Mesenchymal stem cell (in vitro differentiated cells and primary cell): Measurements from ENCODE around the gene RNF222.
"Not testable (repeated sequence)": the region's sequence is repeated elsewhere in the genome, so short reads cannot be mapped to it uniquely, and the experiment has no call there.

Source experiments
- DNase-seq: peaks from one replicate; pipeline ENCODE4 v3.0.0-alpha.2; 2013
- H2AFZ ChIP-seq: one replicate; pipeline ENCODE4 v1.6.1; 2013; ENCODE audit warnings: low read depth, mild to moderate bottlenecking, control low read depth, inconsistent platforms, low read length, moderate library complexity
- H2AK5ac ChIP-seq: 2 replicates; pipeline ENCODE4 v1.6.1; 2013; ENCODE audit warnings: low read length, moderate library complexity, mild to moderate bottlenecking, inconsistent platforms; ENCODE audit not compliant: severe bottlenecking
- H2BK120ac ChIP-seq: one replicate; pipeline ENCODE4 v1.6.1; 2013; ENCODE audit warnings: low read depth, mild to moderate bottlenecking, inconsistent platforms, low read length, moderate library complexity
- H2BK12ac ChIP-seq, 2 experiments: one replicate each; pipeline ENCODE4 v1.6.1; 2013; ENCODE audit warnings: inconsistent platforms in 2 of 2, low read length in 2 of 2, mild to moderate bottlenecking in 2 of 2, moderate library complexity in 2 of 2, control low read depth in 1 of 2
- H2BK15ac ChIP-seq: one replicate; pipeline ENCODE4 v1.6.1; 2013; ENCODE audit warnings: mild to moderate bottlenecking, low read depth, inconsistent platforms; ENCODE audit not compliant: poor library complexity, severe bottlenecking
- H2BK5ac ChIP-seq: 2 replicates; pipeline ENCODE4 v1.6.1; 2013; ENCODE audit warnings: low read depth, mild to moderate bottlenecking, low read length, control low read depth, inconsistent platforms; ENCODE audit not compliant: poor library complexity, severe bottlenecking
- H3K14ac ChIP-seq, 2 experiments: one replicate each; pipeline ENCODE4 v1.6.1; 2013; ENCODE audit warnings: inconsistent platforms in 2 of 2, low read length in 2 of 2, control low read depth in 1 of 2, mild to moderate bottlenecking in 1 of 2, moderate library complexity in 1 of 2
- H3K18ac ChIP-seq, 2 experiments: one replicate each; pipeline ENCODE4 v1.6.1; 2013; ENCODE audit warnings: inconsistent platforms in 2 of 2, low read length in 2 of 2, control low read depth in 1 of 2, low read depth in 1 of 2, mild to moderate bottlenecking in 1 of 2
- H3K23ac ChIP-seq, 2 experiments: one replicate each; pipeline ENCODE4 v1.6.1; 2013; ENCODE audit warnings: inconsistent platforms in 2 of 2, low read length in 2 of 2, mild to moderate bottlenecking in 2 of 2, moderate library complexity in 2 of 2, control low read depth in 1 of 2
- H3K27ac ChIP-seq: 2 replicates; pipeline ENCODE4 v1.5.1; 2013; ENCODE audit warnings: mild to moderate bottlenecking, moderate library complexity, low read length, control low read depth, inconsistent platforms; ENCODE audit not compliant: poor library complexity, severe bottlenecking
- H3K27me3 ChIP-seq, 2 experiments: 2 replicates each; pipeline versions ENCODE4 v1.6.1 to v1.7.0; 2013; ENCODE audit warnings: low read length in 2 of 2, mild to moderate bottlenecking in 2 of 2, moderate library complexity in 2 of 2, control low read depth in 1 of 2, inconsistent platforms in 1 of 2; ENCODE audit not compliant: control insufficient read depth in 1 of 2, insufficient read depth in 1 of 2
- H3K36me3 ChIP-seq, 2 experiments: 2 replicates each; pipeline versions ENCODE4 v1.6.1 to v1.7.0; 2013; ENCODE audit warnings: low read length in 2 of 2, control low read depth in 1 of 2, inconsistent platforms in 1 of 2, low read depth in 1 of 2, mild to moderate bottlenecking in 1 of 2; ENCODE audit not compliant: insufficient read depth in 2 of 2, control insufficient read depth in 1 of 2
- H3K4ac ChIP-seq, 2 experiments: one replicate each; pipeline ENCODE4 v1.6.1; 2013; ENCODE audit warnings: inconsistent platforms in 2 of 2, low read length in 2 of 2, mild to moderate bottlenecking in 2 of 2, moderate library complexity in 2 of 2, control low read depth in 1 of 2, low read depth in 1 of 2
- H3K4me1 ChIP-seq: 2 replicates; pipeline ENCODE4 v1.6.1; 2013; ENCODE audit warnings: low read depth, low read length, control low read depth; ENCODE audit not compliant: control insufficient read depth, insufficient read depth
- H3K4me2 ChIP-seq: 2 replicates; pipeline ENCODE4 v1.6.1; 2013; ENCODE audit warnings: low read length, mild to moderate bottlenecking, inconsistent platforms; ENCODE audit not compliant: poor library complexity, severe bottlenecking
- H3K4me3 ChIP-seq, 2 experiments: 2 replicates each; pipeline versions ENCODE4 v1.5.1 to v1.7.0; 2013; ENCODE audit warnings: low read length in 2 of 2, mild to moderate bottlenecking in 2 of 2, control low read depth in 1 of 2, low read depth in 1 of 2; ENCODE audit not compliant: insufficient read depth in 1 of 2
- H3K79me1 ChIP-seq: replicated peaks from 2 replicates; pipeline ENCODE4 v1.6.1; 2013; ENCODE audit warnings: mild to moderate bottlenecking, control low read depth, low read length, inconsistent platforms; ENCODE audit not compliant: poor library complexity, severe bottlenecking
- H3K9ac ChIP-seq: 2 replicates; pipeline ENCODE4 v1.7.0; 2013; ENCODE audit warnings: mild to moderate bottlenecking, low read length, moderate library complexity
- H3K9me3 ChIP-seq: 2 replicates; pipeline ENCODE4 v1.7.0; 2013; ENCODE audit warnings: mild to moderate bottlenecking, low read length; ENCODE audit not compliant: control insufficient read depth
- H4K8ac ChIP-seq: one replicate; pipeline ENCODE4 v1.6.1; 2013; ENCODE audit warnings: inconsistent platforms, mild to moderate bottlenecking, low read length, moderate library complexity
- H4K91ac ChIP-seq: one replicate; pipeline ENCODE4 v1.6.1; 2013; ENCODE audit warnings: mild to moderate bottlenecking, low read length, inconsistent platforms
- WGBS: methylation state at CpG from one replicate; pipeline ENCODE4 v1.1.7; 2013; ENCODE audit warnings: mixed read lengths; 5-methylcytosine and 5-hydroxymethylcytosine counted together

RNF222 gene

DNA sequence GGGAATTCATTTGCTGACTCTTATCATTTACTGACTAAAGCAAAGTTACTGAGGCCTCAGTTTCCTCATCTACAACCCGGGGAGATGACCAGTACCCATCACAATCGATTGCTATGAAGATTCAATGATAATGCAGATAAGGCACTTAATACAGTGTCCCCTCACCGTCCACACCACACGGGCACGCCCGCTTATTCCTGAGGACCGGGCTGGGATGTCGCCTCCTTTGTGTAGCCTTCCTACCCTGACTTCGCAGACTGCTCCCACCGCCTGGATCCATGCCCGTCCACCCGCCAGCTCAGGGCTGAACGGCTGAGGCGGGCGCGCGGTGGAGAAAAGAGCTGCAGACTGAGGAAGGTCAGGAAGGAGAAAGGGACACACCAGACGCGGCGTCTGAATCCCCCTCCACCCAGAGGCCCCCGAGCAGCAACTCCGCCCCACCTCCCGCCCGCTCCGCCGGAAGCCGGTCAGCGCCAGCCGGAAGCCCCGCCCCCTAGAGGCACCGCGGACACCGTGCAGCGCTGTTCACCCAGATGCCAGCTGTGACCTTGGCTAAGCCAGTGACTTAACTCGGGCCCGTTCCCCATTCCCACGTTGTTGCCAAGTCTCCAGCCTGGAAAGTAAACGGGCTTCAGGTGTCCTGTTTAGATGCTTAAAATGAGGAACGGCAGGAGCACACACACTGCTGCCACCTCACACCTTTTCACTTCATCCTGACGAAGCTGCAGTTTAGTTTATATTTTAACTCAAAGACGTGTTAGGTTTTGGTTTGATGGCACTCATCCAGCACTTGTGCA is 21.2 kb downstream of the RNF222 start, which contains the start of gene KRABD2:
Gene KRABD2, minus strand, starts transcription at position 434 of the 797 bp plus-strand sequence.
- Histone ChIP-seq H3K23ac (no peak within 1 kb of the TSS), H3K79me1 (peaks cover 11% of the 10 kb centered on the region), H3K14ac (peak within 1 kb of the TSS in 1 of 2 experiments; percentile 100), H3K4me3 (peak within 1 kb of the TSS; percentile 91 to 93), H2BK15ac (no peak within 1 kb of the TSS), H2AK5ac (peak within 1 kb of the TSS; percentile 95), H3K27me3 (no peaks in the 10 kb centered on the region), H2BK5ac (no peak within 1 kb of the TSS), H3K4me2 (peak within 1 kb of the TSS; percentile 66), H3K27ac (peak within 1 kb of the TSS; percentile 98), H4K8ac (peak within 1 kb of the TSS; percentile 97), H3K9ac (peak within 1 kb of the TSS; percentile 93), H4K91ac (peak within 1 kb of the TSS; percentile 96), H2BK120ac (peak within 1 kb of the TSS; percentile 86), H2BK12ac (peak within 1 kb of the TSS in 1 of 2 experiments; percentile 82), H2AFZ (peak within 1 kb of the TSS; percentile 91), H3K36me3 (peaks cover 14 to 57% of the 10 kb centered on the region in 2 experiments), H3K18ac (peak within 1 kb of the TSS; percentile 99 to 100), H3K9me3 (no peaks in the 10 kb centered on the region), H3K4me1 (peaks cover 13% of the 10 kb centered on the region), H3K4ac (peak within 1 kb of the TSS; percentile 73 to 100)
- WGBS = 14% methylated on average over 30 of the region's 41 CpGs
- DNase-seq = peak; percentile 87

DNA sequence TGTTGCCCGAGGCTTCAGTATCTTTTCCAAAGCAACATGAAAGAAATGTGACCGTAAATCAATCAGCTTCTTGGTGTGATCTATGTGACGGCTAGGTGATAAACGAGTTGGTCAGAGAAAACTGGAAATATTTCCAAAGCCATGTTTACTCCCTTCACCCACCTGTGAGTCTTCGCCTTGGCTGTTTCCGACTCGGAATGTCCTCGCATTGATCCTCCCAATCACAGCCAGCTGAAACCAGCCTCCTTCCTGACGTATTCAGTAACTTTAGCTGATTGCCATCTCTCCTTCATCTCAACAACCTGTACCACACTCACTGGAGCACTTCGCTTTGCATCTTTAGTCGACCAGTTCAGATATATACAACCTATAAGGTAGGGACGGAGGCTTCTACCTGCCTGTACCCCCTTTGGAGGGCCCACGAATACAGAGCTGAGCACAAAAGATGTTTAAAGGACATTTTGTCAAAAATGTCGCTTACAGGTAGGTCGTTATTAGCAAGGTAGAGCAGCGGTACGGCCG is 21.8 kb downstream of the RNF222 start:
- Histone ChIP-seq H2BK12ac (peak overlapping the region in 1 of 2 experiments; percentile 82), H3K9me3 (no peaks in the 10 kb centered on the region), H3K9ac (peak overlapping the region; percentile 93), H3K36me3 (peaks cover 12 to 52% of the 10 kb centered on the region in 2 experiments), H3K4me2 (peak overlapping the region; percentile 61), H2BK15ac (no peak overlapping the region), H3K4me1 (peaks cover 10% of the 10 kb centered on the region), H3K27ac (peak overlapping the region; percentile 98), H4K91ac (peak overlapping the region; percentile 96), H3K79me1 (peaks cover 11% of the 10 kb centered on the region), H3K18ac (peak overlapping the region; percentile 28 to 37), H2BK120ac (no peak overlapping the region), H4K8ac (peak overlapping the region; percentile 97), H3K23ac (no peak overlapping the region), H3K4me3 (peak overlapping the region; percentile 12 to 93), H3K27me3 (no peaks in the 10 kb centered on the region), H2AK5ac (peak overlapping the region; percentile 95), H2AFZ (peak overlapping the region; percentile 91), H3K14ac (no peak overlapping the region), H2BK5ac (no peak overlapping the region), H3K4ac (peak overlapping the region; percentile 73 to 100)
- no peak for DNase-seq
- 79% methylated on average over 18 of the region's 18 CpGs for WGBS

DNA sequence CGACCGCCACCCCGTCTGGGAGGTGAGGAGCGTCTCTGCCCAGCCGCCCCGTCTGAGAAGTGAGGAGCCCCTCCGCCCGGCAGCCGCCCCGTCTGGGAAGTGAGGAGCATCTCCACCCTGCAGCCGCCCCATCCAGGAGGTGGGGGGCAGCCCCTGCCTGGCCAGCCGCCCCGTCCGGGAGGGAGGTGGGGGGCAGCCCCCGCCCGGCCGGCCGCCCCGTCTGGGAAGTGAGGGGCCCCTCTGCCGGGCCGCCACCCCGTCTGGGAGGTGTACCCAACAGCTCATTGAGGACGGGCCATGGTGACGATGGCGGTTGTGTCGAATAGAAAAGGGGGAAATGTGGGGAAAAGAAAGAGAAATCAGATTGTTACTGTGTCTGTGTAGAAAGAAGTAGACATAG is 23.8 kb downstream of the RNF222 start:
- H3K4ac ChIP-seq, H3K18ac ChIP-seq, H3K4me3 ChIP-seq, H4K91ac ChIP-seq, H4K8ac ChIP-seq, H3K9ac ChIP-seq, H3K4me1 ChIP-seq, H2AK5ac ChIP-seq, H2AFZ ChIP-seq, H3K4me2 ChIP-seq, H2BK15ac ChIP-seq, H3K9me3 ChIP-seq, H3K27me3 ChIP-seq, DNase-seq, H3K14ac ChIP-seq, H2BK12ac ChIP-seq, H3K27ac ChIP-seq, H2BK5ac ChIP-seq, H3K23ac ChIP-seq, H2BK120ac ChIP-seq: not testable (repeated sequence)
- Histone ChIP-seq H3K36me3 (peaks cover 17 to 49% of the 10 kb centered on the region in 2 experiments), H3K79me1 (peaks cover 11% of the 10 kb centered on the region)
- WGBS = 97% methylated on average over 18 of the region's 26 CpGs

DNA sequence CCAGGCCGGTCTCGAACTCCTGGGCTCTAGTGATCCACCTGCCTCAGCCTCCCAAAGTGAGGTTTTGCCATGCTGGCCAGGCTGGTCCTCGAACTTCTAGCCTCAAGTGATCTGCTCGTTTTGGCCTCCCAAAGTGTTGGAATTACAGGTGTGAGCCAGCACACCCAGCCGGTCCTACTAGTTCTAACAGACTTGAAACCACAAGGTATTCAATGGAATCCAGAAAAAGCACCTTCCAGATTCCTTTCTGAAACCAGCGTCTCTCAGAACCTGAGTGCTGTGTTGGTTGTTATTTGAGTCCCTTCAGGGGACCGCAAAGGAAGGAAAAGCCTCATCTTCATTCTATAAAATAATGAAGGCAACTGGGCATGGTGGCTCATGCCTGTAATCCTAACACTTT is 25.2 kb downstream of the RNF222 start:
- Histone ChIP-seq H3K79me1 (peaks cover 11% of the 10 kb centered on the region), H3K4me2 (no peak overlapping the region), H3K9me3 (no peaks in the 10 kb centered on the region), H3K23ac (no peak overlapping the region), H3K27me3 (no peaks in the 10 kb centered on the region), H2BK15ac (no peak overlapping the region), H3K18ac (no peak overlapping the region), H3K14ac (peak overlapping the region in 1 of 2 experiments; percentile 51), H4K91ac (no peak overlapping the region), H3K9ac (no peak overlapping the region), H2AK5ac (peak overlapping the region; percentile 28), H2BK120ac (no peak overlapping the region), H2BK5ac (no peak overlapping the region), H3K27ac (no peak overlapping the region), H2BK12ac (peak overlapping the region in 1 of 2 experiments; percentile 43), H2AFZ (no peak overlapping the region), H3K36me3 (peaks cover 16 to 44% of the 10 kb centered on the region in 2 experiments), H3K4me1 (peaks cover 10% of the 10 kb centered on the region), H4K8ac (no peak overlapping the region), H3K4ac (no peak overlapping the region), H3K4me3 (no peak overlapping the region)
- DNase-seq = no peak
- WGBS = 97% methylated on average over 4 of the region's 7 CpGs
